ENCODE results near the gene UNC5C. TPM values are rescaled to one million over a fixed set of nuclear protein-coding genes. Genes with fewer than 3 reads are reported as not detected.

The UNC5C gene
- polyA plus RNA-seq, 1 donor (not counting 4 experiments of a cell fraction or from before 2014, with no cell fraction given), result not detected

DNA sequence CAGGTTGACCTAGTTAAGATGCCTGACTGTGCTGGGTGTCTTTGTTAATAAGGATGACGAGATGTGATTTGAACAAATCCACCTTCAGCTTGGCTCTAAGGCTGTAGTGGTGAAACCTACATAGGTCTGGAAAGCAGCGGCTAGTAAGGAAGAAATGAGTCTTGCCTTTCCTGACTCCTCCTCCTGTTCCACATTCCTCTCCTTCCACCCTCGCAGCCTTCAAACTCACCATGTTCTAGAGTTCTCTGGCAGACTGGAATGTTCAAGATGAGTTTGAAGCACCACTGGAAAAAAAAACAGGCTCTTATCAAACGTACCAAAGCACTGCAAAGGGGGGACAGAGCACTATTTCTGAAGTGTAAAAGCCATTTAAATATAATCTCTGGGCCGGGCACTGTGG, 395.6 kb downstream of the UNC5C start:
- no peak for TF ChIP-seq EZH2 (IDR thresholded peaks at IDR 0.05; ENCODE audit: low read length)
- TF ChIP-seq, protein P1, sequence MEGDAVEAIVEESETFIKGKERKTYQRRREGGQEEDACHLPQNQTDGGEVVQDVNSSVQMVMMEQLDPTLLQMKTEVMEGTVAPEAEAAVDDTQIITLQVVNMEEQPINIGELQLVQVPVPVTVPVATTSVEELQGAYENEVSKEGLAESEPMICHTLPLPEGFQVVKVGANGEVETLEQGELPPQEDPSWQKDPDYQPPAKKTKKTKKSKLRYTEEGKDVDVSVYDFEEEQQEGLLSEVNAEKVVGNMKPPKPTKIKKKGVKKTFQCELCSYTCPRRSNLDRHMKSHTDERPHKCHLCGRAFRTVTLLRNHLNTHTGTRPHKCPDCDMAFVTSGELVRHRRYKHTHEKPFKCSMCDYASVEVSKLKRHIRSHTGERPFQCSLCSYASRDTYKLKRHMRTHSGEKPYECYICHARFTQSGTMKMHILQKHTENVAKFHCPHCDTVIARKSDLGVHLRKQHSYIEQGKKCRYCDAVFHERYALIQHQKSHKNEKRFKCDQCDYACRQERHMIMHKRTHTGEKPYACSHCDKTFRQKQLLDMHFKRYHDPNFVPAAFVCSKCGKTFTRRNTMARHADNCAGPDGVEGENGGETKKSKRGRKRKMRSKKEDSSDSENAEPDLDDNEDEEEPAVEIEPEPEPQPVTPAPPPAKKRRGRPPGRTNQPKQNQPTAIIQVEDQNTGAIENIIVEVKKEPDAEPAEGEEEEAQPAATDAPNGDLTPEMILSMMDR (optimal IDR thresholded peaks at IDR 0.05 in 1 of 3, IDR thresholded peaks at IDR 0.05 in 1 of 3, conservative IDR thresholded peaks at IDR 0.05 in 1 of 3; ENCODE audit: extremely low read depth in 1 of 3, insufficient read depth in 2 of 3, low read length in 3 of 3), result no peak
- FAIRE-seq, result no peak
- dilution Hi-C loops (cut with MboI; ENCODE audit: extremely low pct_ligation_motif_present, low sequenced_read_pairs), result no loop called here

DNA sequence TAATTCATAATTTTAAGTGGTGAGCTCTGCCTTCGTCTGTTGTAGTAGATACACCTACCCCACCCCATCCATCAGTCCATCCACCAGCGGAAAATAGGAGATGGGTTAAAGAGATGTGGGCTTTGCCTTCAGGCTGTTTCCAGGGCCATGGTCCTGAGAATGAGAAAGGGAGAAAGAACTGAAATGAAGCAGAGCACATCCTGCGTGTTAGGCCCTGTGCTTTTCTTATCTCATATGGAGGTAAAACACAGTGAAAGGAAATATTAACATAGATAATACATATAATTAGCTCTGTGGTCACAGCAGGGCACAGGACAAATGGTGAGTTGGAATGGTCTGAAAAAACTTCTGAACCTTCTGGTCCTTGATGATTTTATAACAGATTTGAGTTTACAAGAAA, 397.5 kb downstream of the UNC5C start:
- Histone ChIP-seq H3K27ac (ENCODE audit: control insufficient read depth, insufficient read depth, low read length) (no peak overlapping the region), H3K36me3 (ENCODE audit: control insufficient read depth in 2 of 2, extremely low read depth in 1 of 2, insufficient read depth in 2 of 2, low read length in 2 of 2) (no peaks in the 10 kb centered on the region), H4K20me1 (ENCODE audit: control insufficient read depth, extremely low read depth, insufficient read depth, low read length) (no peaks in the 10 kb centered on the region), H3K4me2 (ENCODE audit: control insufficient read depth, extremely low read depth, insufficient read depth, low read depth, low read length) (no peak overlapping the region), H3K79me2 (ENCODE audit: control insufficient read depth, insufficient read depth, low read length) (no peaks in the 10 kb centered on the region), H3K4me1 (ENCODE audit: control insufficient read depth, extremely low read depth, insufficient read depth, low read length) (no peaks in the 10 kb centered on the region), H3K27me3 (ENCODE audit: control insufficient read depth, extremely low read depth, insufficient read depth, low read length) (no peaks in the 10 kb centered on the region), H3K4me3 (ENCODE audit: control insufficient read depth in 2 of 3, extremely low read depth in 1 of 3, insufficient read depth in 2 of 3, low read depth in 1 of 3, low read length in 3 of 3) (no peak overlapping the region), H3K9me1 (ENCODE audit: control insufficient read depth, extremely low read depth, insufficient read depth, low read length) (no peaks in the 10 kb centered on the region), H2AFZ (ENCODE audit: control insufficient read depth, low read length) (no peak overlapping the region), H3K9ac (ENCODE audit: control insufficient read depth, extremely low read depth, insufficient read depth, low read length) (no peak overlapping the region), H3K9me3 (ENCODE audit: control insufficient read depth, low read depth, low read length) (no peaks in the 10 kb centered on the region)
- no peak for DNase-seq (ENCODE audit: low read depth, low spot score)
- dilution Hi-C loops (cut with MboI; ENCODE audit: extremely low pct_ligation_motif_present, low sequenced_read_pairs), result no loop called here
- FAIRE-seq, result no peak
- TF ChIP-seq, protein P1 (optimal IDR thresholded peaks at IDR 0.05 in 1 of 3, IDR thresholded peaks at IDR 0.05 in 1 of 3, conservative IDR thresholded peaks at IDR 0.05 in 1 of 3; ENCODE audit: extremely low read depth in 1 of 3, insufficient read depth in 2 of 3, low read length in 3 of 3), result no peak
- no peak for TF ChIP-seq EZH2 (IDR thresholded peaks at IDR 0.05; ENCODE audit: low read length)

More for the DNA sequence above, 395.6 kb downstream of the UNC5C start:
- no peaks in the 10 kb centered on the region for H3K79me2 ChIP-seq (ENCODE audit: control insufficient read depth, insufficient read depth, low read length)
- no peaks in the 10 kb centered on the region for H3K4me1 ChIP-seq (ENCODE audit: control insufficient read depth, extremely low read depth, insufficient read depth, low read length)
- no peaks in the 10 kb centered on the region for H3K9me1 ChIP-seq (ENCODE audit: control insufficient read depth, extremely low read depth, insufficient read depth, low read length)
- H3K4me2 ChIP-seq (ENCODE audit: control insufficient read depth, extremely low read depth, insufficient read depth, low read depth, low read length), result no peak overlapping the region
- no peak overlapping the region for H3K9ac ChIP-seq (ENCODE audit: control insufficient read depth, extremely low read depth, insufficient read depth, low read length)
- H3K4me3 ChIP-seq (ENCODE audit: control insufficient read depth in 2 of 3, extremely low read depth in 1 of 3, insufficient read depth in 2 of 3, low read depth in 1 of 3, low read length in 3 of 3), result no peak overlapping the region
- no peaks in the 10 kb centered on the region for H3K9me3 ChIP-seq (ENCODE audit: control insufficient read depth, low read depth, low read length)
- no peak overlapping the region for H2AFZ ChIP-seq (ENCODE audit: control insufficient read depth, low read length)
- DNase-seq (ENCODE audit: low read depth, low spot score), result no peak
- H3K27ac ChIP-seq (ENCODE audit: control insufficient read depth, insufficient read depth, low read length), result no peak overlapping the region
- H3K27me3 ChIP-seq (ENCODE audit: control insufficient read depth, extremely low read depth, insufficient read depth, low read length), result no peaks in the 10 kb centered on the region
- H4K20me1 ChIP-seq (ENCODE audit: control insufficient read depth, extremely low read depth, insufficient read depth, low read length), result no peaks in the 10 kb centered on the region
- H3K36me3 ChIP-seq (ENCODE audit: control insufficient read depth in 2 of 2, extremely low read depth in 1 of 2, insufficient read depth in 2 of 2, low read length in 2 of 2), result no peaks in the 10 kb centered on the region

Measured in keratinocyte (primary cell).